ENCODE measurements around the gene PTPN22. TPM values are rescaled to one million over a fixed set of nuclear protein-coding genes. Genes with fewer than 3 reads are reported as not detected.

PTPN22 gene
- total and polyA plus RNA-seq, 2 experiments from 2014 or later = 0.17 to 0.47 TPM

- H4K20me1 ChIP-seq (ENCODE audit: insufficient read depth, poor library complexity, severe bottlenecking) = peaks cover 7% of the 10 kb centered on the region
Measured at GRCh38 chr1:113793878-113794834, 77.4 kb downstream of the PTPN22 start.

GRCh38 chr1:113792986-113793385 lies 78.5 kb downstream of the PTPN22 start:
- H3K4me2 ChIP-seq = no peak overlapping the region
- no peaks in the 10 kb centered on the region for H3K9me2 ChIP-seq (replicated peaks; ENCODE audit: insufficient read depth)
- peaks cover 84% of the 10 kb centered on the region for H3K79me2 ChIP-seq
- TF ChIP-seq EZH2 (IDR thresholded peaks at IDR 0.05; ENCODE audit: borderline replicate concordance) = no peak
- no peak for TF ChIP-seq EZH2phosphoT487 (IDR thresholded peaks at IDR 0.05; ENCODE audit: low read depth, severe bottlenecking, unreplicated experiment)
- TF ChIP-seq, protein P1, sequence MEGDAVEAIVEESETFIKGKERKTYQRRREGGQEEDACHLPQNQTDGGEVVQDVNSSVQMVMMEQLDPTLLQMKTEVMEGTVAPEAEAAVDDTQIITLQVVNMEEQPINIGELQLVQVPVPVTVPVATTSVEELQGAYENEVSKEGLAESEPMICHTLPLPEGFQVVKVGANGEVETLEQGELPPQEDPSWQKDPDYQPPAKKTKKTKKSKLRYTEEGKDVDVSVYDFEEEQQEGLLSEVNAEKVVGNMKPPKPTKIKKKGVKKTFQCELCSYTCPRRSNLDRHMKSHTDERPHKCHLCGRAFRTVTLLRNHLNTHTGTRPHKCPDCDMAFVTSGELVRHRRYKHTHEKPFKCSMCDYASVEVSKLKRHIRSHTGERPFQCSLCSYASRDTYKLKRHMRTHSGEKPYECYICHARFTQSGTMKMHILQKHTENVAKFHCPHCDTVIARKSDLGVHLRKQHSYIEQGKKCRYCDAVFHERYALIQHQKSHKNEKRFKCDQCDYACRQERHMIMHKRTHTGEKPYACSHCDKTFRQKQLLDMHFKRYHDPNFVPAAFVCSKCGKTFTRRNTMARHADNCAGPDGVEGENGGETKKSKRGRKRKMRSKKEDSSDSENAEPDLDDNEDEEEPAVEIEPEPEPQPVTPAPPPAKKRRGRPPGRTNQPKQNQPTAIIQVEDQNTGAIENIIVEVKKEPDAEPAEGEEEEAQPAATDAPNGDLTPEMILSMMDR (IDR thresholded peaks at IDR 0.05; ENCODE audit: poor library complexity) = no peak
- H3K27ac ChIP-seq = no peak overlapping the region
- no peak overlapping the region for H3K4me3 ChIP-seq
- H2AFZ ChIP-seq = no peak overlapping the region
- no peaks in the 10 kb centered on the region for H3K4me1 ChIP-seq (ENCODE audit: insufficient read depth)
- H3K9me3 ChIP-seq (ENCODE audit: low read depth) = no peaks in the 10 kb centered on the region
- no peak for DNase-seq (ENCODE audit: low spot score)
- H3K36me3 ChIP-seq (replicated peaks; ENCODE audit: insufficient read depth, low read depth) = no peaks in the 10 kb centered on the region
- no peaks in the 10 kb centered on the region for H3K27me3 ChIP-seq
- 90% methylated on average over 1 of the region's 1 CpG for WGBS (ENCODE audit: low lambda C conversion rate, missing lambda C conversion rate)
- H4K20me1 ChIP-seq (ENCODE audit: insufficient read depth, poor library complexity, severe bottlenecking) = peaks cover 6% of the 10 kb centered on the region

More at GRCh38 chr1:113793878-113794834, 77.4 kb downstream of the PTPN22 start:
- Histone ChIP-seq H3K9me2 (replicated peaks; ENCODE audit: insufficient read depth) (no peaks in the 10 kb centered on the region), H3K27ac (peak overlapping the region; percentile 53), H3K27me3 (no peaks in the 10 kb centered on the region), H3K4me2 (peak overlapping the region; percentile 41), H3K79me2 (peaks cover 84% of the 10 kb centered on the region), H3K9me3 (ENCODE audit: low read depth) (no peaks in the 10 kb centered on the region), H3K4me1 (ENCODE audit: insufficient read depth) (no peaks in the 10 kb centered on the region), H3K4me3 (no peak overlapping the region), H2AFZ (no peak overlapping the region), H3K36me3 (replicated peaks; ENCODE audit: insufficient read depth, low read depth) (no peaks in the 10 kb centered on the region)
- peak; percentile 49 for DNase-seq (ENCODE audit: low spot score)
- WGBS (ENCODE audit: low lambda C conversion rate, missing lambda C conversion rate) = 81% methylated on average over 9 of the region's 9 CpGs
- TF ChIP-seq, protein P1 (IDR thresholded peaks at IDR 0.05; ENCODE audit: poor library complexity) = no peak
- TF ChIP-seq EZH2 (IDR thresholded peaks at IDR 0.05; ENCODE audit: borderline replicate concordance) (no peak), EZH2phosphoT487 (IDR thresholded peaks at IDR 0.05; ENCODE audit: low read depth, severe bottlenecking, unreplicated experiment) (no peak)

GRCh38 chr1:113792471-113792870 lies 79.0 kb downstream of the PTPN22 start:
- Histone ChIP-seq H3K79me2 (peaks cover 84% of the 10 kb centered on the region), H3K27ac (no peak overlapping the region)
- WGBS (ENCODE audit: low lambda C conversion rate, missing lambda C conversion rate) = 94% methylated on average over 5 of the region's 5 CpGs

More at GRCh38 chr1:113792471-113792870, 79.0 kb downstream of the PTPN22 start:
- Histone ChIP-seq H3K9me2 (replicated peaks; ENCODE audit: insufficient read depth) (no peaks in the 10 kb centered on the region), H3K36me3 (replicated peaks; ENCODE audit: insufficient read depth, low read depth) (no peaks in the 10 kb centered on the region), H3K27me3 (no peaks in the 10 kb centered on the region), H3K4me2 (no peak overlapping the region), H2AFZ (no peak overlapping the region), H3K9me3 (ENCODE audit: low read depth) (no peaks in the 10 kb centered on the region), H3K4me1 (ENCODE audit: insufficient read depth) (no peaks in the 10 kb centered on the region), H4K20me1 (ENCODE audit: insufficient read depth, poor library complexity, severe bottlenecking) (peaks cover 6% of the 10 kb centered on the region), H3K4me3 (no peak overlapping the region)
- no peak for DNase-seq (ENCODE audit: low spot score)
- TF ChIP-seq EZH2 (IDR thresholded peaks at IDR 0.05; ENCODE audit: borderline replicate concordance) (no peak), EZH2phosphoT487 (IDR thresholded peaks at IDR 0.05; ENCODE audit: low read depth, severe bottlenecking, unreplicated experiment) (no peak)
- TF ChIP-seq, protein P1 (IDR thresholded peaks at IDR 0.05; ENCODE audit: poor library complexity) = no peak
